SK-N-MC (cell line): ENCODE data around the gene PVRIG.
"Not testable (repeated sequence)": the region's sequence is repeated elsewhere in the genome, so short reads cannot be mapped to it uniquely, and the experiment has no call there.

Source experiments
- EZH2 ChIP-seq: fragments of 200-600 bp; sonication (generic); IDR thresholded peaks from one replicate; pipeline ENCODE4 v1.6.1; 2017; ENCODE audit warnings: antibody characterized with exemption
- POLR2AphosphoS5 ChIP-seq: IDR thresholded peaks from 2 replicates; pipeline ENCODE4 v1.6.1; 2012; ENCODE audit warnings: mild to moderate bottlenecking, low read depth, low read length, borderline replicate concordance

- not testable (repeated sequence) for TF ChIP-seq POLR2AphosphoS5, EZH2
These were observed at the start of gene PVRIG for GRCh38 chr7:100219801-100220585.
